WTC11 (cell line): ENCODE data around the gene CREB3L1. TPM values are rescaled to one million over a fixed set of nuclear protein-coding genes. Genes with fewer than 3 reads are reported as not detected.

Experiments
- ATAC-seq: fragments of 200-7000 bp; cut with Tn5 transposase; 2 replicates; pipeline ENCODE4 v1.10.0; 2021; ENCODE audit warnings: mild to moderate bottlenecking, moderate library complexity
- CTCF ChIA-PET: fragments of 300-600 bp; sonication (Branson Sonifier 250); formaldehyde crosslinking; loops from one replicate; lab custom pipeline; 2021; ENCODE audit warnings: antibody characterized with exemption; lab: Charles Lee
- POLR2A ChIA-PET: fragments of 350-600 bp; sonication (Branson Sonifier 250); formaldehyde crosslinking; loops from one replicate; lab custom pipeline; 2021; ENCODE audit warnings: antibody characterized with exemption; lab: Charles Lee
- DNase-seq: peaks from one replicate; pipeline ENCODE4 v3.0.0; 2021; ENCODE audit warnings: low spot score
- H3K27ac Mint-ChIP-seq: 2 replicates; pipeline ENCODE4 v1.8.0; 2021; ENCODE audit warnings: mixed read lengths
- H3K27me3 Mint-ChIP-seq: 2 replicates; pipeline ENCODE4 v1.8.0; 2021; ENCODE audit warnings: low read depth, mild to moderate bottlenecking, moderate library complexity, mixed read lengths
- H3K36me3 Mint-ChIP-seq: 2 replicates; pipeline ENCODE4 v1.8.0; 2021; ENCODE audit warnings: mixed read lengths
- H3K4me1 Mint-ChIP-seq: 2 replicates; pipeline ENCODE4 v1.8.0; 2022; ENCODE audit warnings: mixed read lengths
- H3K4me3 Mint-ChIP-seq: 2 replicates; pipeline ENCODE4 v1.8.0; 2021; ENCODE audit warnings: mild to moderate bottlenecking, moderate library complexity, mixed read lengths
- H3K9me3 Mint-ChIP-seq: 2 replicates; pipeline ENCODE4 v1.8.0; 2021; ENCODE audit warnings: mixed read lengths
- CBFB ChIP-seq: sonication (generic); formaldehyde crosslinking; IDR thresholded peaks from 2 replicates; pipeline ENCODE4 v1.8.1; 2022; ENCODE audit warnings: mild to moderate bottlenecking, low read depth, missing genetic modification reagents
- CREB1 ChIP-seq: sonication (generic); formaldehyde crosslinking; IDR thresholded peaks from 2 replicates; pipeline ENCODE4 v1.8.0; 2023; ENCODE audit warnings: mild to moderate bottlenecking, missing genetic modification reagents
- CREM ChIP-seq: sonication (generic); formaldehyde crosslinking; IDR thresholded peaks from 2 replicates; pipeline ENCODE4 v1.8.1; 2022; ENCODE audit warnings: mild to moderate bottlenecking, missing genetic modification reagents, moderate library complexity
- ESRRA ChIP-seq: sonication (generic); formaldehyde crosslinking; IDR thresholded peaks from 2 replicates; pipeline ENCODE4 v1.8.1; 2022; ENCODE audit warnings: mild to moderate bottlenecking, missing genetic modification reagents, borderline replicate concordance
- GABPB1 ChIP-seq: sonication (generic); formaldehyde crosslinking; IDR thresholded peaks from 2 replicates; pipeline ENCODE4 v1.8.1; 2023; ENCODE audit warnings: mild to moderate bottlenecking, missing genetic modification reagents
- GTF2I ChIP-seq: fragments of 250-450 bp; sonication (Bioruptor Pico); conservative IDR thresholded peaks from 2 replicates; pipeline ENCODE4 v1.4.0; 2021; ENCODE audit warnings: mild to moderate bottlenecking
- IRF2 ChIP-seq: sonication (generic); formaldehyde crosslinking; IDR thresholded peaks from 2 replicates; pipeline ENCODE4 v1.8.0; 2022; ENCODE audit warnings: low read depth, missing genetic modification reagents, borderline replicate concordance
- MXD4 ChIP-seq: fragments of 250-450 bp; sonication (Bioruptor Pico); IDR thresholded peaks from 2 replicates; pipeline ENCODE4 v1.8.0; 2021; ENCODE audit warnings: mild to moderate bottlenecking, moderate library complexity, borderline replicate concordance
- NR3C1 ChIP-seq: sonication (generic); formaldehyde crosslinking; conservative IDR thresholded peaks from 2 replicates; pipeline ENCODE4 v1.8.1; 2023; ENCODE audit warnings: low read depth, mild to moderate bottlenecking, missing genetic modification reagents
- OVOL2 ChIP-seq: fragments of 250-450 bp; sonication (Bioruptor Pico); IDR thresholded peaks from 2 replicates; pipeline ENCODE4 v1.9.0; 2021; ENCODE audit warnings: mild to moderate bottlenecking, borderline replicate concordance
- RELA ChIP-seq: sonication (generic); formaldehyde crosslinking; IDR thresholded peaks from 2 replicates; pipeline ENCODE4 v1.8.1; 2022; ENCODE audit warnings: missing genetic modification reagents, mild to moderate bottlenecking, borderline replicate concordance
- SP1 ChIP-seq: sonication (generic); formaldehyde crosslinking; conservative IDR thresholded peaks from 2 replicates; pipeline ENCODE4 v1.8.1; 2022; ENCODE audit warnings: missing genetic modification reagents
- TCF7 ChIP-seq: sonication (generic); formaldehyde crosslinking; IDR thresholded peaks from 2 replicates; pipeline ENCODE4 v1.8.0; 2022; ENCODE audit warnings: mild to moderate bottlenecking, low read depth, missing genetic modification reagents, moderate library complexity
- TP53 ChIP-seq: sonication (generic); formaldehyde crosslinking; IDR thresholded peaks from 2 replicates; pipeline ENCODE4 v1.8.1; 2023; ENCODE audit warnings: mild to moderate bottlenecking, missing genetic modification reagents
- ZNF121 ChIP-seq: sonication (generic); formaldehyde crosslinking; IDR thresholded peaks from 2 replicates; pipeline ENCODE4 v1.8.0; 2023; ENCODE audit warnings: missing genetic modification reagents
- ZNF263 ChIP-seq: sonication (generic); formaldehyde crosslinking; IDR thresholded peaks from 2 replicates; pipeline ENCODE4 v1.8.1; 2022; ENCODE audit warnings: low read depth, mild to moderate bottlenecking, moderate library complexity, missing genetic modification reagents
- ZNF396 ChIP-seq: fragments of 250-450 bp; sonication (Bioruptor Pico); IDR thresholded peaks from 2 replicates; pipeline ENCODE4 v1.8.0; 2021; ENCODE audit warnings: mild to moderate bottlenecking, moderate library complexity, borderline replicate concordance
- total RNA-seq: library from RNA; stranded (reverse); gene quantifications from 3 replicates; pipeline ENCODE4 v1.2.3, GENCODE V29; 2021
- TF ChIP-seq, protein P1 (sequence below): fragments of 250-450 bp; sonication (Bioruptor Pico); IDR thresholded peaks from 2 replicates; pipeline ENCODE4 v2.1.2; 2022; ENCODE audit warnings: mild to moderate bottlenecking, moderate library complexity
- TF ChIP-seq, protein P2 (sequence below): sonication (generic); formaldehyde crosslinking; conservative IDR thresholded peaks from 2 replicates; pipeline ENCODE4 v1.8.1; 2022; ENCODE audit warnings: mild to moderate bottlenecking, missing genetic modification reagents
- TF ChIP-seq, protein P3 (sequence below): sonication (generic); formaldehyde crosslinking; IDR thresholded peaks from 2 replicates; pipeline ENCODE4 v1.8.1; 2022; ENCODE audit warnings: low read depth, mild to moderate bottlenecking, moderate library complexity, missing genetic modification reagents, borderline replicate concordance
- TF ChIP-seq, protein P4 (sequence below): sonication (generic); formaldehyde crosslinking; IDR thresholded peaks from 2 replicates; pipeline ENCODE4 v1.8.1; 2023; ENCODE audit warnings: mild to moderate bottlenecking, missing genetic modification reagents, borderline replicate concordance
- TF ChIP-seq, protein P5 (sequence below): sonication (generic); formaldehyde crosslinking; IDR thresholded peaks from 2 replicates; pipeline ENCODE4 v1.8.0; 2022; ENCODE audit warnings: missing genetic modification reagents
- TF ChIP-seq, protein P6 (sequence below): sonication (generic); formaldehyde crosslinking; IDR thresholded peaks from 2 replicates; pipeline ENCODE4 v1.8.0; 2022; ENCODE audit warnings: mild to moderate bottlenecking, missing genetic modification reagents
- TF ChIP-seq, protein P7 (sequence below): sonication (generic); formaldehyde crosslinking; IDR thresholded peaks from 2 replicates; pipeline ENCODE4 v1.8.0; 2022; ENCODE audit warnings: mild to moderate bottlenecking, missing genetic modification reagents

The CREB3L1 gene
- total RNA-seq, 1 experiment from 2014 or later: 10.9 TPM

DNA sequence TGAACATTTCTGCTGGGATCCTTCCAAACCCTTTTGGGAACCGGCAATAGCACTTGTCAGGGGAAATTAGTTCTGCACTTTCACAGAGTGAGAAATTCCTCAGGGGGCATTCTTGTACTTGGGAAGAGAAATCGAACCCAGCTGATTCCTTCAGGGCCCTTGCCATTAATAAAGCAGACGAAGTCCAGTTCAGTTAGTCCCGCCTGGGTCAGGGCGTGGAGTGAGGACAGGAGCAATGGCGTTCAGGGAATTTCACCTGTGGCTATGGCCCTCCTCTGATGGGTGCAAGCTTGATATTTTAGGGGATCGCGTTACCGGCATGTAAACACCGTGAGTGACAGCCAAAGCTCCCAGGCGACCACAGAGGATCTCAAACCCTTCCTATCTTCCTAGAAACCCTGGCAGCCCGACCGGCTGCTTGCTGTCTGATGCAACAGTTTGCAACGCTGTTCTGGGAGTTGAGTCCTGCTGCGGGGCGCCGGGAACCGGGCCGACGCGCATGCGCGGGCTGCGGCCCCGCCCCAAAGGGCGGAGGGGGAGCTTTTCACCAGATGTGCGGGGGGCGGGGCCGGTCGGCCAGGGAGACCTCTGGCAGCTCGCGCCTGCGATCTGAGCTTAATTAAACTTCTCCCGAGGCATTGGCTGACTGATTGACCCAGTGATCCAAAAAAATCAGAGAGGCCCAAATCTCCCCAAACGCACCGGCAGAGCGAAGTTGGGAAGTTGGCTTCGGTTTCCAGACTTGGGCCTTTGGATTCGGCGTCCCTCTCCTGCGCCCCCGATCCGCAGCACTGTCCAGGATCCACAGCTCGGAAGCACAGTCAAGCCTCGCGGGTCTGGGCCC, 34.3 kb upstream of the CREB3L1 start:
- peak; percentile 48 for ATAC-seq
- H3K4me1 Mint-ChIP-seq: peaks cover 30% of the 10 kb centered on the region
- H3K4me3 Mint-ChIP-seq: peak overlapping the region; percentile 87
- DNase-seq: peak; percentile 97
- ChIA-PET CTCF (interaction anchor here (0.5 to 3.6 kb wide), 27 partner anchors 12 to 286 kb away, joined by 3 to 61 read pairs (median 5); partner anchors contain the start of genes CHRM4, CREB3L1 and DGKZ), POLR2A (interaction anchor here (0.5 to 3.3 kb wide), 35 partner anchors 9 to 325 kb away, joined by 3 to 86 read pairs (median 4); partner anchors contain the start of genes CREB3L1 and PHF21A)
- peak overlapping the region; percentile 95 for H3K27ac Mint-ChIP-seq
- no peaks in the 10 kb centered on the region for H3K9me3 Mint-ChIP-seq
- peaks cover 11% of the 10 kb centered on the region for H3K27me3 Mint-ChIP-seq
- H3K36me3 Mint-ChIP-seq: no peaks in the 10 kb centered on the region
- TF ChIP-seq, protein P1, sequence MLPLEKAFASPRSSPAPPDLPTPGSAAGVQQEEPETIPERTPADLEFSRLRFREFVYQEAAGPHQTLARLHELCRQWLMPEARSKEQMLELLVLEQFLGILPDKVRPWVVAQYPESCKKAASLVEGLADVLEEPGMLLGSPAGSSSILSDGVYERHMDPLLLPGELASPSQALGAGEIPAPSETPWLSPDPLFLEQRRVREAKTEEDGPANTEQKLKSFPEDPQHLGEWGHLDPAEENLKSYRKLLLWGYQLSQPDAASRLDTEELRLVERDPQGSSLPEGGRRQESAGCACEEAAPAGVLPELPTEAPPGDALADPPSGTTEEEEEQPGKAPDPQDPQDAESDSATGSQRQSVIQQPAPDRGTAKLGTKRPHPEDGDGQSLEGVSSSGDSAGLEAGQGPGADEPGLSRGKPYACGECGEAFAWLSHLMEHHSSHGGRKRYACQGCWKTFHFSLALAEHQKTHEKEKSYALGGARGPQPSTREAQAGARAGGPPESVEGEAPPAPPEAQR (CRISPR knock-in tag): no peak
- TF ChIP-seq IRF2 (CRISPR knock-in tag) (no peak), CREM (no peak), TCF7 (CRISPR knock-in tag) (no peak), NR3C1 (CRISPR knock-in tag) (no peak), SP1 (CRISPR knock-in tag) (peak; percentile 91), GABPB1 (CRISPR knock-in tag) (peak; percentile 100), CBFB (CRISPR knock-in tag) (no peak), ESRRA (no peak), OVOL2 (CRISPR knock-in tag) (0 out of 2 replicates have a peak, but pooled peaks have one; percentile 32), RELA (CRISPR knock-in tag) (no peak), MXD4 (CRISPR knock-in tag) (no peak), TP53 (no peak), ZNF396 (CRISPR knock-in tag) (no peak), GTF2I (no peak), CREB1 (CRISPR knock-in tag) (peak; percentile 21; the same call in 1 of the 2 replicates), ZNF263 (CRISPR knock-in tag) (no peak), ZNF121 (no peak)
- TF ChIP-seq, protein P2, sequence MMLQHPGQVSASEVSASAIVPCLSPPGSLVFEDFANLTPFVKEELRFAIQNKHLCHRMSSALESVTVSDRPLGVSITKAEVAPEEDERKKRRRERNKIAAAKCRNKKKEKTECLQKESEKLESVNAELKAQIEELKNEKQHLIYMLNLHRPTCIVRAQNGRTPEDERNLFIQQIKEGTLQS (CRISPR knock-in tag): peak; percentile 72
- TF ChIP-seq, protein P3, sequence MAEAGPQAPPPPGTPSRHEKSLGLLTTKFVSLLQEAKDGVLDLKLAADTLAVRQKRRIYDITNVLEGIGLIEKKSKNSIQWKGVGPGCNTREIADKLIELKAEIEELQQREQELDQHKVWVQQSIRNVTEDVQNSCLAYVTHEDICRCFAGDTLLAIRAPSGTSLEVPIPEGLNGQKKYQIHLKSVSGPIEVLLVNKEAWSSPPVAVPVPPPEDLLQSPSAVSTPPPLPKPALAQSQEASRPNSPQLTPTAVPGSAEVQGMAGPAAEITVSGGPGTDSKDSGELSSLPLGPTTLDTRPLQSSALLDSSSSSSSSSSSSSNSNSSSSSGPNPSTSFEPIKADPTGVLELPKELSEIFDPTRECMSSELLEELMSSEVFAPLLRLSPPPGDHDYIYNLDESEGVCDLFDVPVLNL (CRISPR knock-in tag): no peak
- TF ChIP-seq, protein P4, sequence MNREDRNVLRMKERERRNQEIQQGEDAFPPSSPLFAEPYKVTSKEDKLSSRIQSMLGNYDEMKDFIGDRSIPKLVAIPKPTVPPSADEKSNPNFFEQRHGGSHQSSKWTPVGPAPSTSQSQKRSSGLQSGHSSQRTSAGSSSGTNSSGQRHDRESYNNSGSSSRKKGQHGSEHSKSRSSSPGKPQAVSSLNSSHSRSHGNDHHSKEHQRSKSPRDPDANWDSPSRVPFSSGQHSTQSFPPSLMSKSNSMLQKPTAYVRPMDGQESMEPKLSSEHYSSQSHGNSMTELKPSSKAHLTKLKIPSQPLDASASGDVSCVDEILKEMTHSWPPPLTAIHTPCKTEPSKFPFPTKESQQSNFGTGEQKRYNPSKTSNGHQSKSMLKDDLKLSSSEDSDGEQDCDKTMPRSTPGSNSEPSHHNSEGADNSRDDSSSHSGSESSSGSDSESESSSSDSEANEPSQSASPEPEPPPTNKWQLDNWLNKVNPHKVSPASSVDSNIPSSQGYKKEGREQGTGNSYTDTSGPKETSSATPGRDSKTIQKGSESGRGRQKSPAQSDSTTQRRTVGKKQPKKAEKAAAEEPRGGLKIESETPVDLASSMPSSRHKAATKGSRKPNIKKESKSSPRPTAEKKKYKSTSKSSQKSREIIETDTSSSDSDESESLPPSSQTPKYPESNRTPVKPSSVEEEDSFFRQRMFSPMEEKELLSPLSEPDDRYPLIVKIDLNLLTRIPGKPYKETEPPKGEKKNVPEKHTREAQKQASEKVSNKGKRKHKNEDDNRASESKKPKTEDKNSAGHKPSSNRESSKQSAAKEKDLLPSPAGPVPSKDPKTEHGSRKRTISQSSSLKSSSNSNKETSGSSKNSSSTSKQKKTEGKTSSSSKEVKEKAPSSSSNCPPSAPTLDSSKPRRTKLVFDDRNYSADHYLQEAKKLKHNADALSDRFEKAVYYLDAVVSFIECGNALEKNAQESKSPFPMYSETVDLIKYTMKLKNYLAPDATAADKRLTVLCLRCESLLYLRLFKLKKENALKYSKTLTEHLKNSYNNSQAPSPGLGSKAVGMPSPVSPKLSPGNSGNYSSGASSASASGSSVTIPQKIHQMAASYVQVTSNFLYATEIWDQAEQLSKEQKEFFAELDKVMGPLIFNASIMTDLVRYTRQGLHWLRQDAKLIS (CRISPR knock-in tag): 0 out of 2 replicates have a peak, but pooled peaks have one; percentile 30
- TF ChIP-seq, protein P5, sequence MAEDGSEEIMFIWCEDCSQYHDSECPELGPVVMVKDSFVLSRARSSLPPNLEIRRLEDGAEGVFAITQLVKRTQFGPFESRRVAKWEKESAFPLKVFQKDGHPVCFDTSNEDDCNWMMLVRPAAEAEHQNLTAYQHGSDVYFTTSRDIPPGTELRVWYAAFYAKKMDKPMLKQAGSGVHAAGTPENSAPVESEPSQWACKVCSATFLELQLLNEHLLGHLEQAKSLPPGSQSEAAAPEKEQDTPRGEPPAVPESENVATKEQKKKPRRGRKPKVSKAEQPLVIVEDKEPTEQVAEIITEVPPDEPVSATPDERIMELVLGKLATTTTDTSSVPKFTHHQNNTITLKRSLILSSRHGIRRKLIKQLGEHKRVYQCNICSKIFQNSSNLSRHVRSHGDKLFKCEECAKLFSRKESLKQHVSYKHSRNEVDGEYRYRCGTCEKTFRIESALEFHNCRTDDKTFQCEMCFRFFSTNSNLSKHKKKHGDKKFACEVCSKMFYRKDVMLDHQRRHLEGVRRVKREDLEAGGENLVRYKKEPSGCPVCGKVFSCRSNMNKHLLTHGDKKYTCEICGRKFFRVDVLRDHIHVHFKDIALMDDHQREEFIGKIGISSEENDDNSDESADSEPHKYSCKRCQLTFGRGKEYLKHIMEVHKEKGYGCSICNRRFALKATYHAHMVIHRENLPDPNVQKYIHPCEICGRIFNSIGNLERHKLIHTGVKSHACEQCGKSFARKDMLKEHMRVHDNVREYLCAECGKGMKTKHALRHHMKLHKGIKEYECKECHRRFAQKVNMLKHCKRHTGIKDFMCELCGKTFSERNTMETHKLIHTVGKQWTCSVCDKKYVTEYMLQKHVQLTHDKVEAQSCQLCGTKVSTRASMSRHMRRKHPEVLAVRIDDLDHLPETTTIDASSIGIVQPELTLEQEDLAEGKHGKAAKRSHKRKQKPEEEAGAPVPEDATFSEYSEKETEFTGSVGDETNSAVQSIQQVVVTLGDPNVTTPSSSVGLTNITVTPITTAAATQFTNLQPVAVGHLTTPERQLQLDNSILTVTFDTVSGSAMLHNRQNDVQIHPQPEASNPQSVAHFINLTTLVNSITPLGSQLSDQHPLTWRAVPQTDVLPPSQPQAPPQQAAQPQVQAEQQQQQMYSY: 0 out of 2 replicates have a peak, but pooled peaks have one; percentile 12
- TF ChIP-seq, protein P6, sequence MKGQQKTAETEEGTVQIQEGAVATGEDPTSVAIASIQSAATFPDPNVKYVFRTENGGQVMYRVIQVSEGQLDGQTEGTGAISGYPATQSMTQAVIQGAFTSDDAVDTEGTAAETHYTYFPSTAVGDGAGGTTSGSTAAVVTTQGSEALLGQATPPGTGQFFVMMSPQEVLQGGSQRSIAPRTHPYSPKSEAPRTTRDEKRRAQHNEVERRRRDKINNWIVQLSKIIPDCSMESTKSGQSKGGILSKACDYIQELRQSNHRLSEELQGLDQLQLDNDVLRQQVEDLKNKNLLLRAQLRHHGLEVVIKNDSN: 0 out of 2 replicates have a peak, but pooled peaks have one; percentile 13
- TF ChIP-seq, protein P7, sequence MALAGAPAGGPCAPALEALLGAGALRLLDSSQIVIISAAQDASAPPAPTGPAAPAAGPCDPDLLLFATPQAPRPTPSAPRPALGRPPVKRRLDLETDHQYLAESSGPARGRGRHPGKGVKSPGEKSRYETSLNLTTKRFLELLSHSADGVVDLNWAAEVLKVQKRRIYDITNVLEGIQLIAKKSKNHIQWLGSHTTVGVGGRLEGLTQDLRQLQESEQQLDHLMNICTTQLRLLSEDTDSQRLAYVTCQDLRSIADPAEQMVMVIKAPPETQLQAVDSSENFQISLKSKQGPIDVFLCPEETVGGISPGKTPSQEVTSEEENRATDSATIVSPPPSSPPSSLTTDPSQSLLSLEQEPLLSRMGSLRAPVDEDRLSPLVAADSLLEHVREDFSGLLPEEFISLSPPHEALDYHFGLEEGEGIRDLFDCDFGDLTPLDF (CRISPR knock-in tag): peak; percentile 71; the same call in 1 of the 2 replicates
